B cell (primary cell): ENCODE results near the gene NMNAT2.

Source experiments
- CTCF ChIP-seq: fragments of 200-600 bp; IDR thresholded peaks from one replicate; pipeline ENCODE4 v1.8.0; 2022; ENCODE audit warnings: antibody characterized with exemption, mild to moderate bottlenecking
- EZH2 ChIP-seq: IDR thresholded peaks from 2 replicates; pipeline ENCODE4 v1.6.1; 2012; ENCODE audit warnings: borderline replicate concordance, low read depth, mild to moderate bottlenecking, moderate library complexity, low read length; ENCODE audit not compliant: insufficient read depth, poor library complexity, severe bottlenecking

DNA sequence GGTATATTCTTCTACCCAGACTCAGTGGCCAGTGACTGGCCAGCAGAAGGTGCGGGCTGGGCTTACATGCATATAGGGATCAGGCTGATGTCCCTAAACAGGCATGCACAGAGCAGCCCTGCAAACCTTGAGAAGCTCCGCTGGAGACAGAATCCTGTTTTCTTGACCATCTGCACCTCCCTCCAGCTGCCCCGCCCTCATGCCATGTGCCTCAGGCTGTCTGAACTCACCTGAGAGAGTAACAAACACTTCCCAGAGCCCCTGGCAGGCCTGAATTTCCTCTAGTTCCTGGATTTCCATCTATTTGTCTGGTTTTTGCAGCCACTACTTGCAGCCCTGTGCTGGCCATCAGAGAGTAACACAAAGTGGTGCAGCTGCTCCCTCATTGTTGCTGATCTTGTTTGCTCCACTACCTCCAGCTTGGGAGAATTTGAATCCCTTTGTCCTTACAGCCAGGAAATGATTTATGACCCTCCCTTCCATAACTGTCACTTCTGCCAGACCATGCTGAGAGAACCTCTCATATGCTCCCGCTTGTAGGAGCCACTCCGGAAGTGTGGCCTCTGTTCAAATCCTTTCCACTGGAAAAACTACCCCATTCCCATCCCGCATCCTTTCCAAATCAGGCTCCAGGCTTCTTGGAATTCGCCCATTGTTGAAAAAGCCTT is 113.6 kb downstream of the NMNAT2 start:
- TF ChIP-seq CTCF (no peak), EZH2 (no peak)
